COLO829 (cell line): ENCODE results near the gene KCNJ1.

Experiments used
- DNase-seq: peaks from one replicate; pipeline ENCODE4 v3.0.0; 2012; ENCODE audit warnings: low spot score

The KCNJ1 gene

GRCh38 chr11:128822130-128822529, 45.0 kb downstream of the KCNJ1 start:
- DNase-seq: no peak

- no peak for DNase-seq
These were observed 45.5 kb downstream of the KCNJ1 start for GRCh38 chr11:128821556-128821955.

GRCh38 chr11:128819198-128819597, 47.9 kb downstream of the KCNJ1 start:
- DNase-seq: no peak

- peak; percentile 28 for DNase-seq
These were observed 52.0 kb downstream of the KCNJ1 start for GRCh38 chr11:128814856-128815705.

- no peak for DNase-seq
These were observed 53.4 kb downstream of the KCNJ1 start for GRCh38 chr11:128813729-128814128.

- no peak for DNase-seq
These were observed 56.1 kb downstream of the KCNJ1 start for GRCh38 chr11:128810784-128811514.

GRCh38 chr11:128809128-128809527, 58.0 kb downstream of the KCNJ1 start:
- no peak for DNase-seq

- no peak for DNase-seq
These were observed 59.2 kb downstream of the KCNJ1 start for GRCh38 chr11:128807909-128808308.

GRCh38 chr11:128806506-128807261, 60.4 kb downstream of the KCNJ1 start:
- no peak for DNase-seq

- DNase-seq: no peak
These were observed 62.6 kb downstream of the KCNJ1 start for GRCh38 chr11:128804481-128804880.

- no peak for DNase-seq
These were observed 63.4 kb downstream of the KCNJ1 start for GRCh38 chr11:128803449-128804245.

GRCh38 chr11:128803011-128803410, 64.1 kb downstream of the KCNJ1 start:
- no peak for DNase-seq

- DNase-seq: peak; percentile 54
These were observed 64.6 kb downstream of the KCNJ1 start for GRCh38 chr11:128802358-128802981.

- no peak for DNase-seq
These were observed 66.2 kb downstream of the KCNJ1 start for GRCh38 chr11:128800871-128801417.

GRCh38 chr11:128796270-128796669, 70.8 kb downstream of the KCNJ1 start:
- no peak for DNase-seq

GRCh38 chr11:128790196-128790595, 76.9 kb downstream of the KCNJ1 start:
- peak; percentile 94 for DNase-seq

- DNase-seq: no peak
These were observed 77.5 kb downstream of the KCNJ1 start for GRCh38 chr11:128789497-128790150.
